Vagina (tissue), 2 donors: Measurements from ENCODE around the gene CBX4. TPM values are rescaled to one million over a fixed set of nuclear protein-coding genes. Genes with fewer than 3 reads are reported as not detected.

ENCODE experiments used
- DNase-seq, 2 donors: peaks; one replicate each; pipeline ENCODE4 v3.0.0-alpha.2; 2017; ENCODE audit errors: extremely low spot score in 2 of 2
- H3K27ac ChIP-seq: fragments of 200-600 bp; sonication (generic); one replicate; pipeline ENCODE4 v1.5.1; 2019
- H3K27me3 ChIP-seq: fragments of 200-600 bp; sonication (generic); one replicate; pipeline ENCODE4 v1.5.1; 2019
- H3K36me3 ChIP-seq, 2 donors: fragments of 200-600 bp; sonication (generic); one replicate each; pipeline ENCODE4 v1.5.1; 2017 to 2019
- H3K4me1 ChIP-seq: fragments of 200-600 bp; sonication (generic); one replicate; pipeline ENCODE4 v1.5.1; 2019
- H3K4me3 ChIP-seq, 2 donors: fragments of 200-600 bp; sonication (generic); 1 replicate in 1 of 2; 2 replicates in 1 of 2; pipeline ENCODE4 v1.5.1; 2016 to 2019
- H3K9me3 ChIP-seq: fragments of 200-600 bp; sonication (generic); one replicate; pipeline ENCODE4 v1.5.1; 2019
- POLR2A ChIP-seq, 2 donors: fragments of 450-650 bp; IDR thresholded peaks; one replicate each; pipeline ENCODE4 v1.6.1; 2017; ENCODE audit warnings: antibody characterized with exemption in 2 of 2, mild to moderate bottlenecking in 2 of 2, moderate library complexity in 2 of 2
- POLR2AphosphoS5 ChIP-seq, 2 donors: sonication (generic); formaldehyde crosslinking; IDR thresholded peaks; one replicate each; pipeline ENCODE4 v1.9.0; 2017; ENCODE audit warnings: antibody characterized with exemption in 2 of 2, mild to moderate bottlenecking in 2 of 2, low read depth in 1 of 2; ENCODE audit not compliant: insufficient read depth in 1 of 2
- intact Hi-C: fragments of 100-400 bp; cut with DNase I; formaldehyde crosslinking; loops from one replicate; pipeline ENCODE4 v1.15.1; 2023
- total RNA-seq: library from RNA; depleted of rRNA; stranded (reverse); fragments of >200 nt; gene quantifications from one replicate; pipeline ENCODE4 v1.2.3, GENCODE V29; 2016
- TF ChIP-seq, protein P1 (sequence below), 3 experiments: fragments of 450-650 bp in 2 of 3; fragments of 200-600 bp in 1 of 3; sonication (generic) in 1 of 3; IDR thresholded peaks; one replicate each; pipeline ENCODE4 v1.5.1; 2017 to 2019; ENCODE audit warnings: antibody characterized with exemption in 3 of 3, mild to moderate bottlenecking in 2 of 3, moderate library complexity in 2 of 3

The CBX4 gene
- total RNA-seq, 1 donor from 2014 or later, result 13.0 TPM

DNA sequence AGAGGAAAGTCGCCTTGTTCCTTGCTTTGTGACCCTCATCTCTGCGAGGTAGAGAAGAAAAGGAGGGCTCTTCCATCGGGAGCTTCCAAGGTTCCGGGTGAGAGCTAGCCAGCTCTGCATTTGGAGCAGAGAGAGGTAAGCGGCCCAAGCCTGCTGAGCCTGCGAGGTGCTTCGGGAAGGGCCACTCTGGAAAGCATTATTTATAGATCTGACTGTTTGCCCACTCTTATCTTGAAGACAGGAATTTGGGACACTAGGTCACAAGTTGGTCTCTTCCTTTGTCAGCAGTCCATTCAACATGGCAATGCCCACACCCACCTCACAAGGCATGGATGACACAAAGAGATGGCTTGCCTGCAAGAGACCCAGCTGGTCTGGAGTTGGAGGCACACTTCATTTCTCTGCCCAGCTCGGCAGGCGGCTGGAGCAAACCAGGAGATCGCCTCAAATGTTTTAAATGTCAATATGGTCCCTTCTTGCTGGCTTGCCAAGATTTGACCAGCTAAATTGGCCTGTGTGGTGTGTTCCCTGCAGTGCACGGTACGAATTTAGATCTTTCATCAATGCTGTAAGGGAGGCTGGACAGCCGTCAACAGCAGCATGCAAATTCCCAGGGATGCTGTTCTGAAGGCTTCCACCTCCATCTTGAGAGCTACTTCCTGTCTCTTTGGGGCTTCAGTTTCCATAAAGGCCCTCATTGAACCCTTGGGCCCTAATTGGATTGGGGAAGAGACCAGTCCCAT, 19.5 kb downstream of the CBX4 start:
- TF ChIP-seq POLR2AphosphoS5 (IDR thresholded peaks at IDR 0.05; ENCODE audit: insufficient read depth in 1 of 2, low read depth in 1 of 2) (no peak), POLR2A (IDR thresholded peaks at IDR 0.05) (no peak)
- TF ChIP-seq, protein P1, sequence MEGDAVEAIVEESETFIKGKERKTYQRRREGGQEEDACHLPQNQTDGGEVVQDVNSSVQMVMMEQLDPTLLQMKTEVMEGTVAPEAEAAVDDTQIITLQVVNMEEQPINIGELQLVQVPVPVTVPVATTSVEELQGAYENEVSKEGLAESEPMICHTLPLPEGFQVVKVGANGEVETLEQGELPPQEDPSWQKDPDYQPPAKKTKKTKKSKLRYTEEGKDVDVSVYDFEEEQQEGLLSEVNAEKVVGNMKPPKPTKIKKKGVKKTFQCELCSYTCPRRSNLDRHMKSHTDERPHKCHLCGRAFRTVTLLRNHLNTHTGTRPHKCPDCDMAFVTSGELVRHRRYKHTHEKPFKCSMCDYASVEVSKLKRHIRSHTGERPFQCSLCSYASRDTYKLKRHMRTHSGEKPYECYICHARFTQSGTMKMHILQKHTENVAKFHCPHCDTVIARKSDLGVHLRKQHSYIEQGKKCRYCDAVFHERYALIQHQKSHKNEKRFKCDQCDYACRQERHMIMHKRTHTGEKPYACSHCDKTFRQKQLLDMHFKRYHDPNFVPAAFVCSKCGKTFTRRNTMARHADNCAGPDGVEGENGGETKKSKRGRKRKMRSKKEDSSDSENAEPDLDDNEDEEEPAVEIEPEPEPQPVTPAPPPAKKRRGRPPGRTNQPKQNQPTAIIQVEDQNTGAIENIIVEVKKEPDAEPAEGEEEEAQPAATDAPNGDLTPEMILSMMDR (IDR thresholded peaks at IDR 0.05), result no peak

DNA sequence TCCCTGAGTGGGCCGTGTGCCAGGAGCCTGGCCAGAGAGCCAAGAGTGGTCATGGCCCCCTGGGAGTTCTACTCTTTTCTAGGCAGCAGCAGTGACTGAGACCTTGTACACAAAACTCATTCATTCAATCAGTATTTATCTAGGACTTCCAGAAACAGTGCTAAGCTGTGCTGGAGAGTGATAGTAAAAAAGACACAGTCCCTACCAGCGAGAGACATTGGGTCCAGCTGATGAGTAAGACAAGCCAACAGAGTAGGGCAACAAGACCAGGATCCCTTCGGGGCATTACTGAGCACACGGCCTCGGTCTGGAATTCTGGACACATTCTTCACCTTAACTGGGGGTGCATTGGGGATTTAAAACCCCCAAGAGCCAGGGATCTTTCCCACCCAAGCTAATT, 20.2 kb downstream of the CBX4 start:
- Histone ChIP-seq H3K4me3 (no peak overlapping the region), H3K27ac (no peak overlapping the region), H3K4me1 (peaks cover 18% of the 10 kb centered on the region), H3K9me3 (no peaks in the 10 kb centered on the region), H3K36me3 (no peaks in the 10 kb centered on the region), H3K27me3 (peaks cover 14% of the 10 kb centered on the region)
- DNase-seq, result no peak
- TF ChIP-seq POLR2A (IDR thresholded peaks at IDR 0.05) (no peak), POLR2AphosphoS5 (IDR thresholded peaks at IDR 0.05; ENCODE audit: insufficient read depth in 1 of 2, low read depth in 1 of 2) (no peak)
- TF ChIP-seq, protein P1 (IDR thresholded peaks at IDR 0.05), result no peak
- intact Hi-C loops, result no loop called here

More for the DNA sequence above, 19.5 kb downstream of the CBX4 start:
- H3K4me3 ChIP-seq, result no peak overlapping the region
- peaks cover 11% of the 10 kb centered on the region for H3K4me1 ChIP-seq
- peaks cover 8% of the 10 kb centered on the region for H3K27me3 ChIP-seq
- H3K27ac ChIP-seq, result no peak overlapping the region
- intact Hi-C loops, result no loop called here
- H3K9me3 ChIP-seq, result no peaks in the 10 kb centered on the region
- no peaks in the 10 kb centered on the region for H3K36me3 ChIP-seq
- DNase-seq, result no peak

DNA sequence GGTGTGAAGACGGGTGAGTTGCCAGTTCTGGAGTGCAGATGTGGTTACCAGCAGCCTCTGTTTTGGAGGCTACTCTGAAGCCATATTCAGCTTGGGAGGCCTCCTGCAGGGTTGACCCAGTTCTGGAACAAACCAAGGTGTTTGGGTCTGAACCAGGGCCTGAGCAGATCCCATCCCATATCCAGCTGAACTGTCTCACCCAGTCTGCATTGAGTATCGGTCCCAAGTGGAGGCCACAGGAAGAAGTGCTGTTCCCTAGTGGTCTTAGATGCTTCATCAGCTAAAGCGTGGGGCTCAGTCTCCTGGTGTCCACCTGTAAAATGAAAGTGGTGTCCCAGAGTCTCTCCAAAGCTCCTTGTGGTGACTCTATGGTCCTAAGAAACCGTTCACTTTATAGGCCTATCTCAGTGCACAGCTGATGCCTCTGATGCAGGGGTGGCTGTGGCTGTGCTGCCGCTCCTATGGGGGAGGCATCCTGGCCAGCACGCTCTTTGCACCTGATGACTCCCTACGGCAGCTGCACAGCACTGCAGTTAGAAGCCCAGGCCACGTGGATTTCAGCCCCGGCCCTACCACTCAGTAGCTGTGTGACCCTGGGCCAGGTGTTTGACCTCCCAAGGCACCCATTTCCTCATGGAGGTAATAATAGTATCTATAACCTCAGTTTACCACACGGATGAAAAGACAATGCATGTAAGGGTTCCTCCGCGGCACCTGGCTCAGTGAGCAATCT, 21.0 kb downstream of the CBX4 start:
- no peaks in the 10 kb centered on the region for H3K36me3 ChIP-seq
- peaks cover 22% of the 10 kb centered on the region for H3K4me1 ChIP-seq
- H3K4me3 ChIP-seq, result no peak overlapping the region
- H3K27ac ChIP-seq, result no peak overlapping the region
- H3K9me3 ChIP-seq, result no peaks in the 10 kb centered on the region
- intact Hi-C loops, result no loop called here
- TF ChIP-seq POLR2AphosphoS5 (IDR thresholded peaks at IDR 0.05; ENCODE audit: insufficient read depth in 1 of 2, low read depth in 1 of 2), result no peak
- no peak for TF ChIP-seq POLR2A (IDR thresholded peaks at IDR 0.05)
- TF ChIP-seq, protein P1 (IDR thresholded peaks at IDR 0.05), result no peak
- no peak for DNase-seq
- peaks cover 15% of the 10 kb centered on the region for H3K27me3 ChIP-seq

DNA sequence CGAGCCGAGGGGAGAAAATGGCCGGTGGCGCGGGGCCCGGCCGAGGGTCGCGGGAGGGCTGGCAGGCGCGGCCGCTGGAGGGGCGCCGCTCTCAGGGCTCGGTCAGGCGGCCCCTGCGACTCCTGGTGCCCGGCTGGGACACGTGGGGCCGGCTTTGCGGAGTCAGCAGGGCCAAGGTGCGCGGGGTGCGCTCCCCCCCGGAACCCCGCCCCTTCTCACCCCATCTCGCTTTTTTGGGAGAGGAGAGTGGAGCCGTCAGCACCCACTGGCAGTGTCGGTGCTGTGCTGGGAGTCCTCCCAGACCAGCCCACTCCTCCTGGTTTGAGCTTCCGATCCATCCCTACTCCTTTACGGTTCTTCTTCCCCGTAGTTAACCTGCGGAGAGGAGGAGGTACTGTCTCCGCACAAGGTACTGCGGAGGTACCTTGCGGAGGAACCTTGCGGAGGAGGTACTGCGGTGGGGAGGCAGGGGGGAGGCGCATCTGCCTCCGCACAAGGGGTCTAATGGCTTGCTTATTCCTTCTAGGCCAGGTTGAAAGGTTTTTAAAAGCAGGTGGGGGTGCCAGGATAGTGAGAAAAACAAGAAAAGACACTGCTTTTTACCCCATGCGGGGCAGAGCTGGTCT, 23.3 kb downstream of the CBX4 start:
- intact Hi-C loops, result no loop called here
- Histone ChIP-seq H3K9me3 (no peaks in the 10 kb centered on the region), H3K27ac (no peak overlapping the region), H3K36me3 (no peaks in the 10 kb centered on the region), H3K4me1 (peaks cover 40% of the 10 kb centered on the region), H3K27me3 (peaks cover 33% of the 10 kb centered on the region), H3K4me3 (peak overlapping the region in 1 of 2 donors; percentile 42)
- DNase-seq, result no peak
- no peak for TF ChIP-seq POLR2AphosphoS5 (IDR thresholded peaks at IDR 0.05; ENCODE audit: insufficient read depth in 1 of 2, low read depth in 1 of 2)
- no peak for TF ChIP-seq POLR2A (IDR thresholded peaks at IDR 0.05)
- TF ChIP-seq, protein P1 (IDR thresholded peaks at IDR 0.05), result no peak
